Neural cell (in vitro differentiated cells): ENCODE data around the gene TP53AIP1.

Experiments used
- EP300 ChIP-seq: fragments of 450-650 bp; conservative IDR thresholded peaks from 2 replicates; pipeline ENCODE4 v1.6.1; 2014; ENCODE audit warnings: antibody characterized with exemption, mild to moderate bottlenecking, moderate library complexity; ENCODE audit not compliant: poor library complexity, severe bottlenecking
- EZH2 ChIP-seq: fragments of 200-600, 300-800 bp; shearing (Covaris generic), sonication (generic); IDR thresholded peaks from 2 replicates; pipeline ENCODE4 v1.6.1; 2014; ENCODE audit warnings: antibody characterized with exemption, low read length, borderline replicate concordance, mild to moderate bottlenecking; ENCODE audit not compliant: insufficient read depth, poor library complexity, severe bottlenecking
- POLR2AphosphoS5 ChIP-seq: IDR thresholded peaks from 2 replicates; pipeline ENCODE4 v1.6.1; 2012
- TAF1 ChIP-seq: IDR thresholded peaks from 2 replicates; pipeline ENCODE4 v1.6.1; 2012; ENCODE audit warnings: low read depth
- TF ChIP-seq, protein P1 (sequence below): IDR thresholded peaks from 2 replicates; pipeline ENCODE4 v1.6.1; 2012; ENCODE audit warnings: borderline replicate concordance
- TF ChIP-seq, protein P2 (sequence below): fragments of 450-650 bp; IDR thresholded peaks from 2 replicates; pipeline ENCODE4 v1.5.1; 2014; ENCODE audit warnings: antibody characterized with exemption, mild to moderate bottlenecking, moderate library complexity; ENCODE audit not compliant: poor library complexity, severe bottlenecking

- TF ChIP-seq, protein P1, sequence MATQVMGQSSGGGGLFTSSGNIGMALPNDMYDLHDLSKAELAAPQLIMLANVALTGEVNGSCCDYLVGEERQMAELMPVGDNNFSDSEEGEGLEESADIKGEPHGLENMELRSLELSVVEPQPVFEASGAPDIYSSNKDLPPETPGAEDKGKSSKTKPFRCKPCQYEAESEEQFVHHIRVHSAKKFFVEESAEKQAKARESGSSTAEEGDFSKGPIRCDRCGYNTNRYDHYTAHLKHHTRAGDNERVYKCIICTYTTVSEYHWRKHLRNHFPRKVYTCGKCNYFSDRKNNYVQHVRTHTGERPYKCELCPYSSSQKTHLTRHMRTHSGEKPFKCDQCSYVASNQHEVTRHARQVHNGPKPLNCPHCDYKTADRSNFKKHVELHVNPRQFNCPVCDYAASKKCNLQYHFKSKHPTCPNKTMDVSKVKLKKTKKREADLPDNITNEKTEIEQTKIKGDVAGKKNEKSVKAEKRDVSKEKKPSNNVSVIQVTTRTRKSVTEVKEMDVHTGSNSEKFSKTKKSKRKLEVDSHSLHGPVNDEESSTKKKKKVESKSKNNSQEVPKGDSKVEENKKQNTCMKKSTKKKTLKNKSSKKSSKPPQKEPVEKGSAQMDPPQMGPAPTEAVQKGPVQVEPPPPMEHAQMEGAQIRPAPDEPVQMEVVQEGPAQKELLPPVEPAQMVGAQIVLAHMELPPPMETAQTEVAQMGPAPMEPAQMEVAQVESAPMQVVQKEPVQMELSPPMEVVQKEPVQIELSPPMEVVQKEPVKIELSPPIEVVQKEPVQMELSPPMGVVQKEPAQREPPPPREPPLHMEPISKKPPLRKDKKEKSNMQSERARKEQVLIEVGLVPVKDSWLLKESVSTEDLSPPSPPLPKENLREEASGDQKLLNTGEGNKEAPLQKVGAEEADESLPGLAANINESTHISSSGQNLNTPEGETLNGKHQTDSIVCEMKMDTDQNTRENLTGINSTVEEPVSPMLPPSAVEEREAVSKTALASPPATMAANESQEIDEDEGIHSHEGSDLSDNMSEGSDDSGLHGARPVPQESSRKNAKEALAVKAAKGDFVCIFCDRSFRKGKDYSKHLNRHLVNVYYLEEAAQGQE: no peak
- TF ChIP-seq, protein P2, sequence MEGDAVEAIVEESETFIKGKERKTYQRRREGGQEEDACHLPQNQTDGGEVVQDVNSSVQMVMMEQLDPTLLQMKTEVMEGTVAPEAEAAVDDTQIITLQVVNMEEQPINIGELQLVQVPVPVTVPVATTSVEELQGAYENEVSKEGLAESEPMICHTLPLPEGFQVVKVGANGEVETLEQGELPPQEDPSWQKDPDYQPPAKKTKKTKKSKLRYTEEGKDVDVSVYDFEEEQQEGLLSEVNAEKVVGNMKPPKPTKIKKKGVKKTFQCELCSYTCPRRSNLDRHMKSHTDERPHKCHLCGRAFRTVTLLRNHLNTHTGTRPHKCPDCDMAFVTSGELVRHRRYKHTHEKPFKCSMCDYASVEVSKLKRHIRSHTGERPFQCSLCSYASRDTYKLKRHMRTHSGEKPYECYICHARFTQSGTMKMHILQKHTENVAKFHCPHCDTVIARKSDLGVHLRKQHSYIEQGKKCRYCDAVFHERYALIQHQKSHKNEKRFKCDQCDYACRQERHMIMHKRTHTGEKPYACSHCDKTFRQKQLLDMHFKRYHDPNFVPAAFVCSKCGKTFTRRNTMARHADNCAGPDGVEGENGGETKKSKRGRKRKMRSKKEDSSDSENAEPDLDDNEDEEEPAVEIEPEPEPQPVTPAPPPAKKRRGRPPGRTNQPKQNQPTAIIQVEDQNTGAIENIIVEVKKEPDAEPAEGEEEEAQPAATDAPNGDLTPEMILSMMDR: no peak
- TF ChIP-seq EP300 (no peak), EZH2 (no peak), TAF1 (no peak), POLR2AphosphoS5 (no peak)
Measured at GRCh38 chr11:128948583-128948982, 5.9 kb upstream of the TP53AIP1 start.
